RCC 7860 (cell line): Measurements from ENCODE around the gene CHST6.
"Not testable (repeated sequence)": the region's sequence is repeated elsewhere in the genome, so short reads cannot be mapped to it uniquely, and the experiment has no call there.

ENCODE experiments used
- DNase-seq: peaks from one replicate; pipeline ENCODE4 v3.0.0-alpha.2; 2015; ENCODE audit warnings: low spot score
- FAIRE-seq: peaks from 2 replicates; lab custom pipeline; 2012; peaks lifted over from hg19 to GRCh38; lab: Jason Lieb, UNC

The CHST6 gene

GRCh38 chr16:75506107-75506506, 10.9 kb upstream of the CHST6 start:
- DNase-seq (no peak), FAIRE-seq (no peak)

- no peak for DNase-seq
- FAIRE-seq, result no peak
These were observed 8.6 kb upstream of the CHST6 start for GRCh38 chr16:75503801-75504200.

GRCh38 chr16:75502916-75503605, 7.8 kb upstream of the CHST6 start:
- DNase-seq (no peak), FAIRE-seq (no peak)

GRCh38 chr16:75501820-75502219, 6.6 kb upstream of the CHST6 start:
- not testable (repeated sequence) for DNase-seq, FAIRE-seq

GRCh38 chr16:75501359-75501758, 6.1 kb upstream of the CHST6 start:
- FAIRE-seq (no peak), DNase-seq (no peak)

- FAIRE-seq, DNase-seq: not testable (repeated sequence)
These were observed 3.5 kb upstream of the CHST6 start for GRCh38 chr16:75498605-75499322.

GRCh38 chr16:75497558-75497957, 2.3 kb upstream of the CHST6 start:
- no peak for FAIRE-seq
- no peak for DNase-seq

GRCh38 chr16:75494661-75495075, 573 bp downstream of the CHST6 start:
- no peak for FAIRE-seq
- no peak for DNase-seq

GRCh38 chr16:75494184-75494583, 1.1 kb downstream of the CHST6 start:
- no peak for FAIRE-seq
- DNase-seq, result no peak

GRCh38 chr16:75491876-75492275, 3.4 kb downstream of the CHST6 start:
- no peak for DNase-seq
- FAIRE-seq, result no peak

GRCh38 chr16:75488322-75488721, 6.9 kb downstream of the CHST6 start:
- FAIRE-seq (no peak), DNase-seq (no peak)

GRCh38 chr16:75486676-75487313, 8.4 kb downstream of the CHST6 start:
- no peak for FAIRE-seq
- DNase-seq, result no peak

GRCh38 chr16:75486014-75486675, 9.1 kb downstream of the CHST6 start:
- DNase-seq, result no peak
- FAIRE-seq, result no peak

GRCh38 chr16:75485230-75486013, 9.8 kb downstream of the CHST6 start:
- no peak for FAIRE-seq
- DNase-seq, result no peak

GRCh38 chr16:75483222-75483621, 12.0 kb downstream of the CHST6 start:
- FAIRE-seq (no peak), DNase-seq (peak; percentile 47)

GRCh38 chr16:75482434-75483205, 12.6 kb downstream of the CHST6 start:
- DNase-seq, result no peak
- no peak for FAIRE-seq

GRCh38 chr16:75481475-75481874, 13.8 kb downstream of the CHST6 start:
- no peak for DNase-seq
- FAIRE-seq, result no peak

- no peak for DNase-seq
- FAIRE-seq, result no peak
These were observed 15.7 kb downstream of the CHST6 start for GRCh38 chr16:75479421-75479990.

GRCh38 chr16:75478480-75479345, 16.5 kb downstream of the CHST6 start:
- DNase-seq (no peak), FAIRE-seq (no peak)
